Tibial nerve (tissue), 4 donors: ENCODE measurements around the gene MXI1.

Experiments
- CTCF ChIP-seq, 5 experiments: fragments of 200-600 bp in 3 of 5; fragments of 450-650 bp in 2 of 5; sonication (generic) in 3 of 5; IDR thresholded peaks; one replicate each; pipeline ENCODE4 v1.5.1; 2016 to 2019; ENCODE audit warnings: antibody characterized with exemption in 5 of 5, mild to moderate bottlenecking in 3 of 5, moderate library complexity in 2 of 5
- EP300 ChIP-seq, 2 donors: sonication (generic); formaldehyde crosslinking; IDR thresholded peaks; one replicate each; pipeline ENCODE4 v1.6.1; 2017; ENCODE audit warnings: antibody characterized with exemption in 2 of 2, mild to moderate bottlenecking in 1 of 2
- POLR2A ChIP-seq, 2 donors: fragments of 450-650 bp; IDR thresholded peaks; one replicate each; pipeline ENCODE4 v1.6.1; 2017; ENCODE audit warnings: antibody characterized with exemption in 2 of 2, mild to moderate bottlenecking in 2 of 2, moderate library complexity in 2 of 2

GRCh38 chr10:110225441-110225755, 18.0 kb downstream of the MXI1 start:
- TF ChIP-seq CTCF (IDR thresholded peaks at IDR 0.05) (no peak), POLR2A (IDR thresholded peaks at IDR 0.05) (no peak), EP300 (IDR thresholded peaks at IDR 0.05) (no peak)
